ENCODE data around the gene TRAPPC14.
"Not testable (repeated sequence)": the region's sequence is repeated elsewhere in the genome, so short reads cannot be mapped to it uniquely, and the experiment has no call there.

The TRAPPC14 gene

DNA sequence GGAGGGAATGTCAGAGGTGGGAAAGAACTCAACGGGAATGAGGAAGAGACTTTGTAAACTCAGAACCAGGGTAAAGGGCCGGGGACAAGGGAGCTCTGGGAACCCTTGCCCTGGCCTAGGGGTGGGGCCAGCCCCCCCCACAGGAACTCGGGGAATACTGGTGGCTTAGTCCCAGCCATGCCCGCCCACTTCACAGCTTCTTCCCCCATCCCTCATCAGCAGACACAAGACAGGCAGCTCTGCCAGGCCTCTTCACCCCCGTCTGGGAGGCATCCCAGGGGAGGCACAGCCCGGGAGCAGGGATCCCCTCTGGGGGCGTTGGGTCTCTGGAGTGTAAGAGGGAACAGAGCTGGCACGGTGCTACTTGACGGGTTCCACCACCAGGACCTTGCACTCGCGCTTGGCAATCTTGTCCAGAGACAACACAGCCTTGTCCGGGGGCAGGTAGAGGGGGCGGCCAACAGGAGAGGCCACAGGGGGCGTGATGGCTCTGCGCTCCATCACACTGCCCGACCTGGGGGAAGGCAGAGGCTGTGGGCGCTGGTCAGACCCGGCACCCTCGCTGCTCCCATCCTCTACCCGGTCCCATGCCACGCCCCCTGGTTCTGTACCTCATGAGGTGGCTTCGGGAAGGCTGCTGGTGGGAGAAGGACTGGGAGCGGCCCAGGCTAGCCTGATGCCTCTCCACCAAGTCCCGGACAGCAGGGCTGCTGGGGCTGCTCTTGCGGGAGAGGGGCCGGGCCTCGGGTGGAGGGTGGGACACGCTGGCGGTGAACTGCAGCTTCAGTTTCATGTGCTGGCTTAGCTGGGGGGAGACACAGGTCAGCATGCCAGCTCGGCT, 3.7 kb downstream of the TRAPPC14 start:
- no peak for DNase-seq (ENCODE audit: low read depth in 2 of 3, low spot score in 1 of 3)

DNA sequence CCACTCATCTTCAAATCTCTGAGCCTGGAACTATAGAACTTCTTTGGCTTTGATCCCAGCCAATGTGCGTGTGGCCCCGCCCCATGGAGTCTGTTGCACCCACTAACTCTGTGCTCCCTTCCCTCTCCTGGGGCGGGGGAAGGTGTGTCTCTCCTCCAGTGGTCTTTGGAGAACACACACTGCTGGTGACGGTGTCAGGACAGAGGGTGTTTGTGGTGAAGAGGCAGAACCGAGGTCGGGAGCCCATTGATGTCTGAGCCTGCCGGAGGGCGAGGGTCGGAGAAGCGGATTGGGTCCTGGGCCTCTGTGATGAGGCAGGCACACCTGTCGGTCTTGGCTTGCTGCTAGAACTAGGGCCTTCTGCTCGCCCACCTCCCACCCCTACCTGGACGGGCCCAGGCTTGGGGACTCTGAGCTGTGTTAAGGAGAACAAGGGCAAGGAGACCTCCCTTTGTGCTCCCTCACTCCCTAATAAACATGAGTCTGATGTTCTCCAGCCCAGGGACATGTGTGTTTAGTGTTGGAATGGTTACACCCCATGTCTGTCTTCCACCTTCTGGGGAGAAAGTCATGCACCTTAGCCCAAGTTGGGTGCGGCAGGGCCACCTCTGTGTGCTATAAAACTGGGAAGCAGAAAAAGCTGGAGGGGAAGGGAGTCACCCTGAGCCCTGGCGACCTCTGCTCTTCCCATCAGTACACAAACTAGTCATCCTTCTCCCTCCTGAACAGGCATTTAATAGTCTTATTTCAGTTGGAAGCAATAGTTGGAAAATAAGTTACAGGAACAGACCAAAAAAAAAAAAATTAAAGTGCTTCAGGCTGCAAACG, 4.6 kb downstream of the TRAPPC14 start:
- DNase-seq (ENCODE audit: low read depth in 2 of 3, low spot score in 1 of 3) = no peak

DNA sequence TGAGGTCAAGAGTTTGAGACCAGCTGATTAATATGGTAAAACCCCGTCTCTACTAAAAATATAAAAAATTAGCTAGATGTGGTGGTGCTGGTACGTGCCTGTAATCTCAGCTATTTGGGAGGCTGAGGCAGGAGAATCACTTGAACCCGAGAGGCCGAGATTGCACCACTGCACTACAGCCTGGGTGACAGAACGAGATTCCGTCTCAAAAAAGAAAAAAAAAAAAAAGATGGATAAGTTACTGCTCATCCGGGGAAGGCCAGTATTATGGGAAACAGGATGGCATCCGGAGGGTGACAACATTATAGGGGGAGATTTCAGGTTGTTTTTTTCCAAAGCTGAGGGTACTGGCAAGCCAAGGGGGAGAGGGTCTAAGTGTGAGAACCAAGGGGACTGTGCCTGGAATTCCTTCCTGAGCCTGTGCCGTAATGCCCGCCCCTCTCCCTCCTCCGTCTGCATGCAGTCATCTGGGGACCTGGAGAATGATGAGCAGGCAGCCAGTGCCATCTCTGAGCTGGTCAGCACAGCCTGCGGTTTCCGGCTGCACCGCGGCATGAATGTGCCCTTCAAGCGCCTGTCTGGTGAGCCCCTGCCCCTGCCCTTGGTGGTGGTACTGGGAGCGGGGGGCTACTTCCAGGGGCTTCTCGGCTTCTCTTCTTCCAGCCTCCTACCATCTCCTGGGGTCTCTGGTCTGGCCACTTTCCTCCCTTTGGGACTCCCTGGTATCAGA, 5.4 kb downstream of the TRAPPC14 start:
- no peak for DNase-seq (ENCODE audit: low read depth in 2 of 3, low spot score in 1 of 3)

DNA sequence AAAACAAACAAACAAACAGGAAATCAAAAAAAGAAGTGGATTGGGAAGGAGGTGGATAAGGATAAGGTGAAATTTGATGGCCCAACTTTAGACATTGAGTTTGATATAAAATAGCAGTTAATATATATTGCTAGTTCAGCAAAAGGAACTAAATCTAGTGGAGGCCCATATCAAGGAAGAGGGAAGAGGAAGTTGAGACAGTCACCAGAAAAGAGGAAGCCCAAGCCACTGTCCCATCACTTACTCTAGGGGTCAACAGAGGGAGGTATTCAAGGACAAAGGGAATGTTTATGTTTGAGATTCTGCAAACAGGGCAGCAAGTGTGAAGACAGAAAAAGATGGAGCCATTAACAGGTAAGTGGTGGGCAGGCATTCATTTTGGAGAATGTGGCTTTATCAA, 6.1 kb downstream of the TRAPPC14 start:
- DNase-seq (ENCODE audit: low read depth in 2 of 3, low spot score in 1 of 3) = no peak

DNA sequence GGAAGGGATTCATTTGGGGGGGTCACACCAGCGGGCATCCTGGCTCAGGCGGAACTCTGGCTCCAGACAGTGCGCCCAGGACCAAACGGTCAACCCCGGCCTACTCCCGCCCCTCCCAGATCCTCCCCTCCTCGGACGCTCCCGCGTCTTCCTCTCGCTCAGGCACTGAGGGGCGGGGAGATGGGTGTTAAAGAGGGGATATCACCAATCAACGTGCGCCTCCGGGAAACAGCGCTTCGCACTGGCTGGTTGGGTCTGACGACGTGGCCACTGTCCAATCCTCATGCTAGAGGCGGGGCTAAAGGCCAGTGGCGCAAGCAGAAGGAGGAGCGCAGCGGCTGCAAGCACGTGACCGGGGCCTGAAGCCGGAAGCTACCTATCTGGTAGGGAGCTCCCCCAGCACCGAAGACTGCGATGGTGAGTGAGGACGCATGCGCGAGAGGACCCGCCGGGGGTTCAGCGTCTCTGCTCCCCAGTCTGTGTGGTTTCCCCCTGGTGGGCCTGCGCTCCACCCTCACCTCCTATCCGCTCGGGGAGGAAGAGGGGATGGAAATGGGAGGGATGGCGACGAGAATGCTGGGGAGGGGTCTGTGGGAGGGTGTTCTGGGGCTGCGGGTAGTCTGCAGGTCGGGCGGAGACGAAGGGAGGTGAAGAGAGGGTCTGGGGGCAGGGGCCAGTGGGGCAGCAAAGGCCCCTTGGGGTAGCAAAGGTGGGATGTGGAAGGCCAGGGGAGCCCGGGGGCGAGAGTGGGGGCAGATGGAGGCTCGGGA, 9.8 kb downstream of the TRAPPC14 start, which contains the start of gene LAMTOR4:
LAMTOR4 (plus strand) TSS at position 360 of the 770 bp plus-strand sequence; CDS start at position 415, 55 bp downstream.
- peak; percentile 96 to 98 (median 97) for DNase-seq (ENCODE audit: low read depth in 2 of 3, low spot score in 1 of 3)

DNA sequence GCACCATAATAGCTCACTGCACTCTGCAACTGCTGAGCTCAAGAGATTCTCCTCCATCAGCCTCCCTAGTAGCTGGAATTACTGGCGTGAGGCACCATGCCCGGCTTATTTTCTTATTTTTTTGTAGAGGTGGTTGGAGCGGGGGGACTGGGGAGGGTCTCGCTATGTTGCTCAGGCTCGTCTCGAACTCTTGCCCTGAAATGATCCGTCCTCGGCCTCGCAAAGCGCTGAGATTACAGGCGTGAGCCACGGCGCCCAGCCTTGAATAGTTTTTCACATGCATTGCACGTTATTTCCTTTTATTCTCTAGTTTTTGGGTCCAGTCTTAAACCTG, 10.3 kb downstream of the TRAPPC14 start:
- no peak for DNase-seq (ENCODE audit: low read depth in 2 of 3, low spot score in 1 of 3)

DNA sequence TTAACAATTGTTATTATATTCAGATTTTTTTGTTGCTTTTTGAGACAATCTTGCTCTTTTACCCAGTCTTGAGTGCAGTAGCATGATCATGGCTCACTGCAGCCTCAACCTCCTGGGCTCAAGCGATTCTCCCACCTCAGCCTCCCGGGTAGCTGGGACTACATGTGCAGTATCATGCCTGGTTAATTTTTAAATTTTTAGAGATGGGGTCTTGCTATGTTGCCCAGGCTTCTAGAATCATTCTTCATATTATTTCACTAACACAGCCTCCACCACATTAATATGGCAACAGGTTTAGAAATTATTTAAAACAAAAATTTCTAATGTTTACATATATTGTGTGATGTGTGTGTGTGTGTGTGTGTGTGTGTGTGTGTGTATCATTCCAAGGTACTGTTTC, 11.2 kb downstream of the TRAPPC14 start:
- no peak for DNase-seq (ENCODE audit: low read depth in 2 of 3, low spot score in 1 of 3)

DNA sequence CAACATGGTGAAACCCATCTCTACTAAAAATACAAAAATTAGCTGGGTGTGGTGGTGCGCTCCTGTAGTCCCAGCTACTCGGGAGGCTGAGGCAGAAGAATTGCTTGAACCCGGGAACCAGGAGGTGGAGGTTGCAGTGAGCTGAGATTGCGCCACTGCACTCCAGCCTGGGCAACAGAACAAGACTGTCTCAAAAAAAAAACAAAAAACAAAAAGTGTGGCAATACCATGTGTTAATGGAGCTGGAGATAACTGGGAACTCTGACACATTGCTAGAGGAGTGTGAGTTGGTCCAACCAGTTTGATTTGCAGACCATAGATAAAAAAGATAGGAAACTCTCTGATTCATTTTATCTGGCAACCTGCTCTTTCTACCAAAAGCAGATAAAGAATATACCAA, 12.2 kb downstream of the TRAPPC14 start:
- DNase-seq (ENCODE audit: low read depth in 2 of 3, low spot score in 1 of 3) = not testable (repeated sequence)

DNA sequence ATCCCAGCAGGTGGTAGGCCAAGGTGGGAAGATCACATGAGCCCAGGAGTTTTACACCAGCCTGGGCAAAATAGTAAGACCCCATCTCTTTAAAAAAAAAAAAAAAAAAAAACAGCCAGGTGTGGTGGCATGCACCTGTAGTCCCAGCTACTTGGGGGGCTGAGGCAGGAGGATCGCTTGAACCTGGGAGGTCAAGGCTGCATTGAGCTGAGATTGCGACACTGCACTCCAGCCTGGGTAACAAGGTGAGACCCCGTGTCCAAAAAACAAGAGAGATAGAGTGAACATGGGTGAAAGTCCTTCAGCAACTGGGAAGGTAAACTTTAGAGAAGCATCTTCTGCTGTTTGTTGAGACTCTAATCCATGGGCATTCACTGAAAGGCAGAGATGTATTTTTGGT, 16.1 kb downstream of the TRAPPC14 start:
- DNase-seq (ENCODE audit: low read depth in 2 of 3, low spot score in 1 of 3) = no peak

DNA sequence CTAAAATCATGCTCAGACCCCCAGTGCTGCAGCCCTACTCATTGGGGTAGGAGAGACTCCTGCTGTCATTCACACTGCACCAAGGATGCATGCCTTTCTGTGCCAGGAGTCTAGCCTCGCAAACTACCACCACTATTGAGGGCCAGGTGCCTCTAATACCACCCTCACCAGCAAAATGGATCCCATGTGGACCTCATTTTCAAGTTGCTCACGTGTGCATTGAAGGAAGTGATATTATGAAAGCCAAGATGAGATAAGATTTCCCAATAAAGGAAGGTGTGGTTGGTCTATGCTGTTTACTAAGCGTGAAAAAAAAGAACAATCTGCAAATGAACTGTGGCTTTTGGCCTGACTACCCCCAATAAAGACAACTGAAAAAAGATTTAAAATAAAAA, 17.0 kb downstream of the TRAPPC14 start:
- DNase-seq (ENCODE audit: low read depth in 2 of 3, low spot score in 1 of 3) = no peak

DNA sequence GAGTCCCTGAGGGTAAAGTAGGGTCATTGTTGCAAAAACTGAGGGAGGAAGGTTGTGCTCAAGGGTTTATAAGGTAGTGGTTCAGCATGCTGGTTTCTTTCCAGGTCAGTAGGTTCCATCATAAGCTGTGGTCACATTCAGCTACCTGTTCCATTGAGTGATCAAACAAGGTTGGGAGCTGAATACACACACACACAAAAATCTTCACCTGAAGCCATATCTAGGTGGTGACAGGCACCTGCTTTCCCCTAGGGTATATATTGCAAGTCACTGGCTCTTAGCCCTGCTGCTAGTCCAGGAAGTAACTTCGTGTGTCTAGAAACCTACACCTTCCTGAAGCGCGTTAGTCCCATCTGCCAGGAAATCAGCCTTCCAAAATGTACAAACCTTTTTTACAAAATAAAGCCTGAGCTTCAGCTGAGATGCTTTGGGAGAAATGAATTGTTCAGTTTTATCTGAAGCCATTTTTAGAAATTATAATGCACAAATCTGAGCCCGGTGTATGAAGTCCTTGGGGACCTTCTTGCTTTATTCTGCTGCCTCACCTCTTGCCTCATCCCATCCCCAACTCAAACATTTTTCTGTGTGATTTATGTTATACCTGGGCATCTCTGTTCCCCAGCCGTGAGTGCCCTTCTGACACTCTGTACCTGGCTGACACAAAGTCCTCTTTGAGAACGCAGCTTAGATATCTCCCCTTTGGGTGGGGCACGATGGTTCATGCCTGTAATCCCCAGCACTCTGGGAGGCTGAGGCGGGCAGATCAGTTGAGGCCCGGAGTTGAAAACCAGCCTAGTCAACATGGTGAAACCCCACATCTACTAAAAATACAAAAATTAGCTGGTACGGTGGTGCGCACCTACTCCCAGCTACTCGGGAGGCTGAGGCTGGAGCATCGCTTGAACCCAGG, 20.4 kb downstream of the TRAPPC14 start:
- DNase-seq (ENCODE audit: low read depth in 2 of 3, low spot score in 1 of 3) = no peak

DNA sequence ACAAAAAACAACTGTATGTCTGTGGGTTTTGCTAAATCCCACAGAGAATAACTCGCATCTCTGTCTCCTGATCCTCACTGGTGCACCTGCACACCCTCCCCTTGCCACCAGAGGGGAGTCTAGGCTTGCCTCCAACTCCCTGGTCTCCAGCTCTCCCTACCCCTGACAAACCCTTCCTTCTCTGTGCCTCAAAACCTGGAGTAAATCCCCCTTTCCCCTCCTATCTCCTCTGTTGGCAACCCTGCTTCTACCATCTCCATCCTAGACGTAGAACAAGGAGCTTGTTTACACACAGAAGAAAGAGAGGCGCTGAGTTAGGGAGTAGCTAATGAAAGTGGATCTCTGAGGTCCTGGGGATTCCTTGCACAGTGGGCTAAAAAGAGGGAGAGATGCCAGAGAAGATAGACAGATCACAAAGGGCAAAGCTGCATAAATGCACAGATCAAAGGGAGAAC, 25.8 kb downstream of the TRAPPC14 start:
- peak in 2 of 3 donors; percentile 44 to 50 for DNase-seq (ENCODE audit: low read depth in 2 of 3, low spot score in 1 of 3)

DNA sequence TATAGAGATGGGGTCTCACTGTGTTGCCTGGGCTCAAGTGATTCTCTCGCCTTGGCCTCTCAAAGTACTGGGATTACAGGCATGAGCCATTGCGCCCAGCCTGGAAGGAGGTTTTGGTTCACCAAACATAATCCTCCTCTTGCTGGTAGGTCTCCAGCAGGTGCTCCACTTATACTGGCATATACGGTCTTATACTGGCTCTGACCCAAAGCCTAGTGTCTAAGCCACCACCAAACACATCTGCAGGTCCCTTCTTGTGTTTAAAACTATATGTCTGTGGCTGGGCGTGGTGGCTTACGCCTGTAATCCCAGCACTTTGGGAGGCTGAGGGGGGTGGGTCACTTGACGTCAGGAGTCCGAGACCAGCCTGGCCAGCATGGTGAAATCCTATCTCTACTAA, 26.4 kb downstream of the TRAPPC14 start:
- DNase-seq (ENCODE audit: low read depth in 2 of 3, low spot score in 1 of 3) = no peak

DNA sequence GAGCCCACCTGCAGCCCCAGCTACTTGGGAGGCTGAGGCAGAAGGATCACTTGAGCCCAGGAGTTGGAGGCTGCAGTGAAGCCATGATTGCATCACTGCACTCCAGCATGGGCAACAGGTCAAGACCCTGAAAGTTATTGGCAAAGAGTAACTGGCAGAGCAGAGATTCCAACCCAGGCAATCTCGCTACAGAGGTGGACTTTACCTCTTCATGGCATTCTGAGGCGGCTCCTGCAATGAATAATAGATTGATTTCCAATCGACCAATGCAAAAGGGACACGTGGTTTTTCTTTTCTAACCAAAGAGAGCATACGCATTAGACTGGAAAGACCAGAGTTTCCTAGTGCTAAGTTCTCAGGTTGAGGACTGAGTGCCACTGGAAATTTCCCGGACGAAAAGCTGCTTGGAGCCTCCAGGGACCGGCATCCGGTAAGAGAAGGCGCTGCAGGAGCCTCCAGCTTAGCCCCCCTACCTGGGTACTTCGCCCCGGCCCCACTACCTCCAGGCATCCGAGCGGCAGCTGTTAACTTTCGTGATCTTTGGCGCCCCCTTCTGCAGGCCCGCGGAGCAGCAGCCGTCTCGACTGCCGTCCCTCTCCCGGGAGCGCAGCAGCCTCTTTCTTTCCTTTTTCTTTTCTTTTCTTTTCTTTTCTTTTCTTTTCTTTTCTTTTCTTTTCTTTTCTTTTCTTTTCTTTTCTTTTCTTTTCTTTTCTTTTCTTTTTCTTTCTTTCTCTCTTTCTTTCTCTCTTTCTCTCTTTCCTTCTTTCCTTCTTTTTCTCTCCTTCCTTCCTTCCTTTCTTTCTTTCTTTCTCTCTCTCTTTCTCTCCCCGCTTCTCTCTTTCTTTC, 27.7 kb downstream of the TRAPPC14 start:
- DNase-seq (ENCODE audit: low read depth in 2 of 3, low spot score in 1 of 3) = peak; percentile 68 to 96 (median 75)

DNA sequence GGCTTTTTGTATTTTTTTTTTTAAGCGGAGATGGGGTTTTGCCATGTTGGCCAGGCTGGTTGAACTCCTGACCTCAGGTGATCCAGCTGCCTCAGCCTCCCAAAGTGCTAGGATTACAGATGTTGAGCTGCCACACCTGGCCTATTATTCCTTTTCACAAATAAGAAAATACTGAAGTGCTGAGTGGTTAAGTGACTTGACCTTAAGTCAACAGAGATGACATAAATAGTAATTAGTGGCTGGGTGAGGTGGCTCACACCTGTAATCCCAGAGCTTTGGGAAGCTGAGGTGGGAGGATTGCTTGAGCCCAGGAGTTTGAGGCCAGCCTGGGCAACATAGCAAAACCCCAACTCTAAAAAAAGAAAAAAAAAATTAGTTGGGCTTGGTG, 28.3 kb downstream of the TRAPPC14 start:
- not testable (repeated sequence) for DNase-seq (ENCODE audit: low read depth in 2 of 3, low spot score in 1 of 3)

DNA sequence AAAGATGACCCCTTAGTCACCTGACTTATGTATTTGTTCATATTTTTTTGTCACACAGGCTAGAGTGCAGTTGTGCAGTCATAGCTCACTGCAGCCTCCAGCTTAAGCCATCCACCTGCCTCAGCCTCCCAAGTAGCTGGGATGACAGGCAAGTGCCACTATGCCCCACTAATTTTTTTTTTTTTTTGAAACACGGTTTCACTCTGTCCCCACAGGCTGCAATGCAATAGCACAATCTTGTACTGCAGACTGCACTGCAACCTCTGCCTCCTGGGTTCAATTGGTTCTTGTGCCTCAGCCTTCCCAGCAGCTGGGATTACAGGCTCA, 29.9 kb downstream of the TRAPPC14 start:
- no peak for DNase-seq (ENCODE audit: low read depth in 2 of 3, low spot score in 1 of 3)

DNA sequence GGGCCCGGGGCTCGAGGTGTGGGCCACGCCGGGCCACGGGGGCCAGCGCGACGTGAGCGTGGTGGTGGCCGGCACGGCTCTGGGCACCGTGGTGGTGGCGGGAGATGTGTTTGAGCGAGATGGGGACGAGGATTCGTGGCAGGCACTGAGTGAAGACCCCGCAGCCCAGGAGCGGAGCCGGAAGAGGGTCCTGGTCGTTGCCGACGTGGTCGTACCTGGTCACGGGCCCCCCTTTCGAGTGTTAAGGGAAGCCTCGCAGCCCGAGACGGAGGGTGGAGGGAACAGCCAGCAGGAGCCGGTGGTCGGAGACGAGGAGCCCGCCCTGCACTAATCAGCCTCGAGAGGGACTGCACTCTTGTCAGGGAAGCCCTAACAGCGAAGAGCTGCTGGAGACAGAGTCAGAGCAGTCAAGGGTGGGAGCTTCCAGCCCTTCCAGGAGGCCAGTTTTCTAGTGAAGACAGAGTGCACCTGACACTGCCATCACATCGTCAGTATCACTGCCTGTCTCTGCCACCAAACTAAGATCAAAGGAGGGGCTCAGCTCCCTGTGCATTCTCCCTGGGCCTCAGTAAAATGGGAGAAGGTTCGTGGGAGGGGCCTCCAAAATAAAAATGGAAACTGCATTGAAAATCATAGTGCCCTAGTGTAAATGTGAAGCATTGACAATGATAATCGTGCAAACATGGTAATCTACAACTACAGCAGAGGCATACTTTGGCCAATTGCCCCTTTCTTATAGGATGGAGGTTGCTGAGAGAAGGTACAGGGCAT, 30.5 kb downstream of the TRAPPC14 start:
- no peak for DNase-seq (ENCODE audit: low read depth in 2 of 3, low spot score in 1 of 3)

Measured in stimulated activated CD4-positive, alpha-beta T cell treated with anti-CD3 and anti-CD28 coated beads, Interleukin-12 subunit alpha, Interleukin-12 subunit beta, amount 100 ng/mL, for 48 hours (primary cell).